ENCODE measurements around the gene LY6G6C. TPM values are rescaled to one million over a fixed set of nuclear protein-coding genes. Genes with fewer than 3 reads are reported as not detected.

Gene LY6G6C
- total and polyA plus RNA-seq, 2 of the 13 experiments (the other 11 are each of a cell fraction or from before 2014, with no cell fraction given) = 0.15 TPM; not detected in 1

GRCh38 chr6:31736021-31736767 is 14.6 kb upstream of the LY6G6C start, which contains the start of gene CLIC1 (continued):
- TF ChIP-seq ATF2 (CRISPR knock-in tag; IDR thresholded peaks at IDR 0.05) (peak; percentile 64; the same call in 1 of the 2 replicates), POLR2A (IDR thresholded peaks at IDR 0.05; ENCODE audit: insufficient read depth in 1 of 2, low read depth in 2 of 2, low read length in 2 of 2) (peak in 1 of 2 experiments; percentile 68; a peak in 2 of 4 replicates), SAFB2 (CRISPR knock-in tag; IDR thresholded peaks at IDR 0.05; ENCODE audit: borderline replicate concordance, low read depth) (no peak), ZHX1 (CRISPR knock-in tag; IDR thresholded peaks at IDR 0.05; ENCODE audit: low read depth) (no peak), ZNF609 (CRISPR knock-in tag; IDR thresholded peaks at IDR 0.05; ENCODE audit: borderline replicate concordance) (peak; percentile 69; the same call in 1 of the 2 replicates), MTERF4 (CRISPR knock-in tag; IDR thresholded peaks at IDR 0.05) (no peak; the same call in 1 of the 2 replicates), DNMT3B (CRISPR knock-in tag; conservative IDR thresholded peaks at IDR 0.05) (no peak), PTBP1 (IDR thresholded peaks at IDR 0.05; ENCODE audit: low read depth, low read length, poor library complexity, severe bottlenecking) (peak; percentile 80), KDM5B (CRISPR knock-in tag; IDR thresholded peaks at IDR 0.05; ENCODE audit: borderline replicate concordance) (peak; percentile 42; the same call in 1 of the 2 replicates), THRA (CRISPR knock-in tag; IDR thresholded peaks at IDR 0.05; ENCODE audit: borderline replicate concordance) (peak; percentile 45; the same call in 1 of the 2 replicates), ERF (CRISPR knock-in tag; IDR thresholded peaks at IDR 0.05) (peak; percentile 72), CSRNP1 (CRISPR knock-in tag; IDR thresholded peaks at IDR 0.05) (peak; percentile 79; the same call in 1 of the 2 replicates), GATAD1 (CRISPR knock-in tag; IDR thresholded peaks at IDR 0.05) (0 out of 2 replicates have a peak, but pooled peaks have one; percentile 20), ZNF225 (CRISPR knock-in tag; IDR thresholded peaks at IDR 0.05) (peak; percentile 54)

Data from HepG2 (cell line).